GM18861 (cell line): ENCODE measurements around the gene SELENOH.
A peak's percentile ranks its signal among the peaks of the same experiment; 100 is the strongest.

Source experiments
- ATAC-seq: cut with Tn5 transposase; IDR thresholded peaks from one replicate; pipeline ENCODE4 v1.9.1; 2021; ENCODE audit not compliant: unreplicated experiment

SELENOH gene

GRCh38 chr11:57745206-57745605 lies 3.9 kb downstream of the SELENOH start:
- ATAC-seq: no peak

GRCh38 chr11:57746920-57747319 lies 5.6 kb downstream of the SELENOH start:
- ATAC-seq: no peak

- no peak for ATAC-seq
Measured at GRCh38 chr11:57751176-57751575, 9.9 kb downstream of the SELENOH start.

GRCh38 chr11:57751676-57752253 lies 10.5 kb downstream of the SELENOH start, which contains the start of gene BTBD18:
BTBD18 (minus strand) TSS chr11:57751819; CDS start chr11:57751188, 631 bp downstream.
- no peak for ATAC-seq

- ATAC-seq: no peak
Measured at GRCh38 chr11:57752954-57753353, 11.7 kb downstream of the SELENOH start.

- ATAC-seq: no peak
Measured at GRCh38 chr11:57758174-57758573, 16.9 kb downstream of the SELENOH start.

GRCh38 chr11:57761301-57762234 lies 20.3 kb downstream of the SELENOH start, which contains the start of gene CTNND1:
CTNND1 (plus strand) TSS chr11:57761802; CDS start chr11:57791479, 29,677 bp downstream.
- ATAC-seq: peak; percentile 89

- no peak for ATAC-seq
Measured at GRCh38 chr11:57762235-57762861, 21.1 kb downstream of the SELENOH start.

- no peak for ATAC-seq
Measured at GRCh38 chr11:57763568-57763967, 22.3 kb downstream of the SELENOH start.

GRCh38 chr11:57764021-57764420 lies 22.7 kb downstream of the SELENOH start:
- no peak for ATAC-seq

- ATAC-seq: no peak
Measured at GRCh38 chr11:57764566-57764965, 23.3 kb downstream of the SELENOH start.

- no peak for ATAC-seq
Measured at GRCh38 chr11:57764972-57765371, 23.7 kb downstream of the SELENOH start.

- ATAC-seq: no peak
Measured at GRCh38 chr11:57770793-57771192, 29.5 kb downstream of the SELENOH start.

- ATAC-seq: no peak
Measured at GRCh38 chr11:57771365-57771764, 30.1 kb downstream of the SELENOH start.

GRCh38 chr11:57772562-57772961 lies 31.3 kb downstream of the SELENOH start:
- no peak for ATAC-seq

GRCh38 chr11:57773026-57773598 lies 31.8 kb downstream of the SELENOH start:
- no peak for ATAC-seq

- no peak for ATAC-seq
Measured at GRCh38 chr11:57775491-57775890, 34.2 kb downstream of the SELENOH start.

GRCh38 chr11:57776031-57776521 lies 34.8 kb downstream of the SELENOH start:
- ATAC-seq: no peak

- ATAC-seq: no peak
Measured at GRCh38 chr11:57776577-57777210, 35.4 kb downstream of the SELENOH start.

- no peak for ATAC-seq
Measured at GRCh38 chr11:57777969-57778317, 36.7 kb downstream of the SELENOH start.
